Heart right ventricle (tissue), 16 donors: ENCODE data around the gene TCERG1. TPM values are rescaled to one million over a fixed set of nuclear protein-coding genes. Genes with fewer than 3 reads are reported as not detected.
"Not testable (repeated sequence)": the region's sequence is repeated elsewhere in the genome, so short reads cannot be mapped to it uniquely, and the experiment has no call there.

Experiments used
- ATAC-seq, 8 donors: fragments of 200-7000 bp; cut with Tn5 transposase; one replicate each; pipeline ENCODE4 v1.9.1; 2020; ENCODE audit warnings: mild to moderate bottlenecking in 8 of 8, moderate library complexity in 8 of 8, moderate number of reproducible peaks in 1 of 8
- DNase-seq, 2 donors: peaks; one replicate each; pipeline ENCODE4 v3.0.0-alpha.2; 2020
- H3K27ac ChIP-seq, 10 donors: fragments of 200-600 bp; sonication (generic) in 2 of 10; one replicate each; pipeline versions ENCODE4 v1.5.0 to v1.8.0; 2020 to 2022; ENCODE audit warnings: mild to moderate bottlenecking in 3 of 10
- H3K27me3 ChIP-seq, 7 donors: fragments of 200-600 bp; one replicate each; pipeline ENCODE4 v1.8.0; 2021 to 2022; ENCODE audit warnings: mild to moderate bottlenecking in 2 of 7
- H3K36me3 ChIP-seq, 9 donors: fragments of 200-600 bp; sonication (generic) in 1 of 9; one replicate each; pipeline versions ENCODE4 v1.5.0 to v1.8.0; 2020 to 2022; ENCODE audit warnings: mild to moderate bottlenecking in 2 of 9
- H3K4me1 ChIP-seq, 9 donors: fragments of 200-600 bp; sonication (generic) in 1 of 9; one replicate each; pipeline versions ENCODE4 v1.5.0 to v1.8.0; 2020 to 2022; ENCODE audit warnings: mild to moderate bottlenecking in 4 of 9
- H3K4me3 ChIP-seq, 10 donors: fragments of 200-600 bp; sonication (generic) in 2 of 10; one replicate each; pipeline versions ENCODE4 v1.5.0 to v1.8.0; 2020 to 2022; ENCODE audit warnings: mild to moderate bottlenecking in 7 of 10, moderate library complexity in 2 of 10
- H3K9me3 ChIP-seq, 11 donors: fragments of 200-600 bp in 10 of 11; sonication (generic) in 2 of 11; one replicate each; pipeline versions ENCODE4 v1.5.0 to v1.8.0; 2013 to 2022; ENCODE audit warnings: mild to moderate bottlenecking in 2 of 11, control low read depth in 1 of 11, moderate library complexity in 1 of 11
- CTCF ChIP-seq, 9 donors: fragments of 200-600 bp; sonication (generic) in 2 of 9; IDR thresholded peaks; one replicate each; pipeline versions ENCODE4 v1.5.0 to v1.8.0; 2021 to 2022; ENCODE audit warnings: antibody characterized with exemption in 9 of 9, mild to moderate bottlenecking in 5 of 9, moderate library complexity in 1 of 9
- WGBS, 2 donors: extraction: QIAGEN DNeasy Blood & Tissue Kit; methylation state at CpG; one replicate each; pipeline ENCODE4 v1.1.7; 2013; ENCODE audit warnings: inconsistent platforms in 1 of 2; 5-methylcytosine and 5-hydroxymethylcytosine counted together
- intact Hi-C, 10 donors: fragments of 100-400 bp; cut with DNase I; formaldehyde crosslinking; loops; one replicate each; pipeline versions ENCODE4 v1.11.1 to v1.14.2; 2022
- polyA plus RNA-seq, 2 donors: library from polyadenylated mRNA; stranded (reverse); fragments of 200-250 nt; gene quantifications; one replicate each; pipeline ENCODE4 v1.2.3, GENCODE V29; 2013
- total RNA-seq, 10 donors: library from RNA; stranded (reverse); fragmentation: NEBNext Ultra II Directional in 3 of 10; extraction: Animal tissue kit (Norgen Biotek cat#: 25700) in 3 of 10; gene quantifications; one replicate each; pipeline versions ENCODE4 v1.2.1 to v1.2.4, GENCODE V29; 2021 to 2023
- donor health status: Arrhythmogenic right ventricular cardiomyopathy.
- donor health status: ischemic (EF 13 %, LVEDD 7.1; RV severe dilation, severe dysfunction).
- donor health status: healthy with polysubstance abuse.
- donor health status: DM: no; HTN: yes; CAD: no.
- donor health status: DM: no; HTN: no; CAD: no.
- donor health status: ischemic (EF 25% LVEDD 6.9; RV normal size, moderate dysfunction).
- donor health status: ischemic (EF 25% LVEDD 5.7; RV mildly dilated, moderate dysfunction).
- donor health status: healthy.
- donor health status: DM: yes; HTN: yes; CAD: no.
- donor health status: Ischemic cardiomyopathy.
- donor health status: ischemic (EF 35%, LVEDD 5.7; RV mildly dilated, moderate dysfunction).
- donor health status: nonischemic (EF 11% LVEDD 7.7; RV severe dilation, severe dysfunction).
- donor health status: DM: yes; HTN: yes; CAD: no.
- donor health status: PGD.
- donor health status: ischemic (EF 29% LVEDD 5.4; RV normal size, mild dysfunction).
- donor health status: nonischemic (EF 23%, LVEDD 6.1; RV moderate dilation, normal function).

The TCERG1 gene
- total and polyA plus RNA-seq, 12 donors: 11.2 to 59.2 (median 21.1) TPM

GRCh38 chr5:146549615-146550014, 102.5 kb downstream of the TCERG1 start:
- TF ChIP-seq CTCF (IDR thresholded peaks at IDR 0.05): no peak
- Histone ChIP-seq H3K27me3 (peaks cover 0 to 23% (median 0%) of the 10 kb centered on the region in 7 donors), H3K4me1 (no peaks in the 10 kb centered on the region), H3K27ac (no peak overlapping the region), H3K9me3 (no peaks in the 10 kb centered on the region), H3K4me3 (no peak overlapping the region), H3K36me3 (no peaks in the 10 kb centered on the region)
- intact Hi-C loops: loop anchor here in 2 of 10 donors (5.0 to 10.0 kb wide), 2 partner anchors 418 to 645 kb away; no protein-coding TSS in a partner anchor
- DNase-seq (no peak), ATAC-seq (no peak)

GRCh38 chr5:146553446-146553845, 106.3 kb downstream of the TCERG1 start:
- intact Hi-C loops: no loop called here
- H3K27ac ChIP-seq: no peak overlapping the region
- no peak for TF ChIP-seq CTCF (IDR thresholded peaks at IDR 0.05)
- H3K9me3 ChIP-seq: peaks cover 0 to 2% (median 0%) of the 10 kb centered on the region in 11 donors
- WGBS, 2 donors: 52 to 54% methylated on average over 3 of the region's 3 CpGs
- no peak for DNase-seq
- no peak overlapping the region for H3K4me3 ChIP-seq
- peaks cover 0 to 25% (median 0%) of the 10 kb centered on the region in 7 donors for H3K27me3 ChIP-seq
- H3K4me1 ChIP-seq: no peaks in the 10 kb centered on the region
- H3K36me3 ChIP-seq: no peaks in the 10 kb centered on the region
- no peak for ATAC-seq

GRCh38 chr5:146556884-146557283, 109.8 kb downstream of the TCERG1 start:
- H3K36me3 ChIP-seq, ATAC-seq, H3K9me3 ChIP-seq, DNase-seq, intact Hi-C loops, H3K4me1 ChIP-seq, H3K27ac ChIP-seq, H3K4me3 ChIP-seq: not testable (repeated sequence)
- H3K27me3 ChIP-seq: peaks cover 0 to 14% (median 0%) of the 10 kb centered on the region in 7 donors
- WGBS, 2 donors: 88 to 91% methylated on average over 4 of the region's 4 CpGs

GRCh38 chr5:146560205-146560812, 113.2 kb downstream of the TCERG1 start:
- intact Hi-C loops: no loop called here
- DNase-seq: no peak
- H3K27ac ChIP-seq: no peak overlapping the region
- H3K36me3 ChIP-seq: no peaks in the 10 kb centered on the region
- H3K4me1 ChIP-seq: peaks cover 0 to 8% (median 0%) of the 10 kb centered on the region in 9 donors
- H3K4me3 ChIP-seq: no peak overlapping the region
- 28 to 34% methylated on average over 3 of the region's 3 CpGs for WGBS, 2 donors
- H3K9me3 ChIP-seq: peaks cover 0 to 6% (median 0%) of the 10 kb centered on the region in 11 donors
- no peak for ATAC-seq
- H3K27me3 ChIP-seq: peaks cover 0 to 3% (median 0%) of the 10 kb centered on the region in 7 donors
- no peak for TF ChIP-seq CTCF (IDR thresholded peaks at IDR 0.05)

Other genes starting within 250 kb of the TCERG1 start
- gene RBM27, start 243.7 kb upstream of the TCERG1 start, total RNA-seq: 10 to 100 TPM; 10.8 to 21.5 (median 17.0) TPM
- 1 to 10 TPM; 4.0 to 7.1 TPM for gene RBM27, start 243.7 kb upstream of the TCERG1 start, polyA plus RNA-seq
- gene POU4F3, start 108.5 kb upstream of the TCERG1 start, total RNA-seq: under 1 TPM in 1 of 10 donors, not detected in 9; 0.12 TPM
- gene POU4F3, start 108.5 kb upstream of the TCERG1 start, polyA plus RNA-seq: under 1 TPM in 1 of 2 donors, not detected in 1; 0.06 TPM
- not detected for gene GPR151, start 68.9 kb downstream of the TCERG1 start, total RNA-seq
- gene GPR151, start 68.9 kb downstream of the TCERG1 start, polyA plus RNA-seq: not detected